Measurements from ENCODE around the gene VDR. TPM values are rescaled to one million over a fixed set of nuclear protein-coding genes. Genes with fewer than 3 reads are reported as not detected.
A peak's percentile ranks its signal among the peaks of the same experiment; 100 is the strongest.
"Not testable (repeated sequence)": the region's sequence is repeated elsewhere in the genome, so short reads cannot be mapped to it uniquely, and the experiment has no call there.

VDR gene
- total RNA-seq, 2 donors from 2014 or later, result 217 to 224 TPM

DNA sequence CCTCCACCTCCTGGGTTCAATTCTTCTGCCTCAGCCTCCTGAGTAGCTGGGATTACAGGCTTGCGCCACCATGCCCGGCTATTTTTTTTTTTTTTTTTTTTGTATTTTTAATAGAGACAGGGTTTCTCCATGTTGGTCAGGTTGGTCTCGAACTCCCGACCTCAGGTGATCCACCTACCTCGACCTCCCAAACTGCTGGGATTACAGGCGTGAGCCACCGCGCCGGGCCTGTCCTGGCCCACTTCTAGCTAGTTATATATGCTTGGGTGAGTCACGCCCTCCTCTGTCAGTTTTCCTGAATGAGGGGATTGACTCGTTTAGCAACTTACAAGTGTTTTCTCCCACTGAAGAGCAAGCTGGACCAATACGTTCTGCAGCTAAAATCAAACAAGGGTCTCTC lies 62.3 kb downstream of the VDR start:
- Mint-ChIP-seq H3K36me3 (ENCODE audit: insufficient read depth in 2 of 2) (peaks cover 9 to 14% of the 10 kb centered on the region in 2 donors), H3K4me1 (ENCODE audit: low read depth) (peaks cover 47% of the 10 kb centered on the region)
- not testable (repeated sequence) for H3K4me3 Mint-ChIP-seq; H3K27me3 Mint-ChIP-seq (ENCODE audit: low read depth); H3K9me3 Mint-ChIP-seq; ATAC-seq (replicated peaks in 1 of 2); DNase-seq; H3K27ac Mint-ChIP-seq

DNA sequence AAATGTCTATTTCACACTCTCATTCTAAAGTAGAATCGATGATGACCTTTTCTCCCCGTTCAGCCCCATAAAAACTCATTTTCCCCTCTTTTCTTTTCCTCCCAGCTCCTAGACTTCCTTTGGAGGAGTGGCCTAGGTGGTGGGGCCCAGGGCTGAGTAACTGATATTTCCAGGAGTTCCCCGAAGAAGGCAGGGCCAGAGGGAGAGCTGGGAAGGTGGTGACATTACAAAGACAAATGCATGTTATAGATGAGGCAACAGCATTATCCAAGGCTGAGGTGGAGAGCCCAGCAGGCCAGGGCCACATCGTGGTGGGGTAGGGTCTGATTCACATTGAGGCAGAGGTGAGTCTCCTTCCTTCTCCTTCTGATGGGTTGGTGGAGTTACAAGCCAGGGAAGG lies 62.9 kb downstream of the VDR start:
- H3K9me3 Mint-ChIP-seq, result no peaks in the 10 kb centered on the region
- peaks cover 53% of the 10 kb centered on the region for H3K4me1 Mint-ChIP-seq (ENCODE audit: low read depth)
- no peak for DNase-seq
- H3K27me3 Mint-ChIP-seq (ENCODE audit: low read depth), result no peaks in the 10 kb centered on the region
- H3K36me3 Mint-ChIP-seq (ENCODE audit: insufficient read depth in 2 of 2), result peaks cover 4 to 10% of the 10 kb centered on the region in 2 donors
- H3K27ac Mint-ChIP-seq, result no peak overlapping the region
- ATAC-seq (replicated peaks in 1 of 2), result no peak
- H3K4me3 Mint-ChIP-seq, result no peak overlapping the region

DNA sequence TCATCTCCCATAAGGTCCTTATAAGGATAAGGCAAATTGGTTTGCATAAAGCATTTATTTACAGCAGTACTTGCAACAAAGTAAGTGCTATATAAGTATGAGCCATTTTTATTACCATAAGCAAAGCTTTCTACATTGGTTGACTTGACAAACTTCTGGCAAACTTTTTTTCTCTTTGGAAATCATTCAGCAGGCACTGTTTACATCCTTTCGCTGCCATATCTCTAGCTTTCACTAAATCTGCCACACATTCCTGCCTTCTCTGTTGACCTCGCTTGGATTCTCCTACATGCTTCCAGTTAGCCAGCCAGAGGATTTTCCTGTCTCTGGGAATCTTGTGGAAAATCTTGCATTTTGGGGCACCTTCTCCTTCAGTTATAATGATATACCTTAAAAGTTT lies 63.3 kb downstream of the VDR start:
- Mint-ChIP-seq H3K27me3 (ENCODE audit: low read depth) (no peaks in the 10 kb centered on the region), H3K4me3 (no peak overlapping the region), H3K36me3 (ENCODE audit: insufficient read depth in 2 of 2) (peaks cover 2 to 10% of the 10 kb centered on the region in 2 donors), H3K9me3 (no peaks in the 10 kb centered on the region), H3K4me1 (ENCODE audit: low read depth) (peaks cover 57% of the 10 kb centered on the region), H3K27ac (no peak overlapping the region)
- ATAC-seq (replicated peaks in 1 of 2) (no peak), DNase-seq (no peak)

DNA sequence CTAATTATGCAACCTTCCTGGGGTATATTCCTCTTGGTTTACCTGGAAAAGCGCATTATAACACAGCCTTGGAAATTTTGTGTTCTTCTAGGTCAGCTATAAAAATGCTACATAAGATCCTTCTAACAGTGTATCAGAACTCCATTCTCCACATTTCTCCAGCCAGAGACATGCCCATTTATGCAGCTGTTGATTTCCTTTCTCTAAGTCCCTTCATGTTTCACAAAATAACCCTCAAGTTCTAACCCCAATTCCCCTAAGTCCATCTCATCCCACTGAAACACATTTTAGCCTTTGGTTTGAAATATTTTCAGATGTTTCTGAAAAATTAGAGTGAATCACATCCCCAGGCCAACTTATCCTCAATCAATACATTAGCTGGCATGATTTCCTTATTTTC lies 64.2 kb downstream of the VDR start:
- H3K9me3 Mint-ChIP-seq, result no peaks in the 10 kb centered on the region
- ATAC-seq (replicated peaks in 1 of 2) (no peak), DNase-seq (no peak)
- peaks cover 2 to 8% of the 10 kb centered on the region in 2 donors for H3K36me3 Mint-ChIP-seq (ENCODE audit: insufficient read depth in 2 of 2)
- H3K27ac Mint-ChIP-seq, result peak overlapping the region; percentile 58
- H3K27me3 Mint-ChIP-seq (ENCODE audit: low read depth), result no peaks in the 10 kb centered on the region
- no peak overlapping the region for H3K4me3 Mint-ChIP-seq
- H3K4me1 Mint-ChIP-seq (ENCODE audit: low read depth), result peaks cover 67% of the 10 kb centered on the region

DNA sequence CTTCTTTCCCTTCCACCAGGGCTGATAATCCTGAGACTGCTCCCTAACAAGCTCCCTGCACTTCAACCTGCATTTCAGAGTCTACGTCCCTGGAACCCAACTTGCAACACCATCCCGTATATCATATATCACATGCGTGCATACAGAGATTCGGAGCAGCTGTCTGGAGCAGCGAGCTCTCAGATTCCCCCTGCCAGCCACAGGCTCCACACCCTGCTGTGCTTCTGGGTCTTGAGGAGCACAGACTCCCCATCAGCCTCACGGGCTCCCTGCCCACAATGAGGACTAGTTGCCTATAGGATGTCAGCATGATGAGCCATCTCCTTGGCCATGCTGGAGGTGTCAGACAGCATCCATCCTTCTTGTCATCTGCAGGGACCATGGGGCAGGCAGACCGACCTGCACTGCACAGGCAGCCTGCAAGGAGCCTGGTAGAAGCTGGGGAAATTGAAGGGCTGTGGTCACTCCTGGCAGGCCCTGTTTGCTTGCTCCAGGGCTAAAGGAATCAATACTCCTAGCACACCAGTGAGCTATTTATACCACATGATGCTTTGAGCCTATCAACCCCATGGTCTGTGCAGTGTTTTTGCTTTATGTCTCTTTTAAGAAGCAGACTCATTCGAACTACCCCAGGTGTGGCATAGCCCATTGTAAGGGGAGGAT lies 65.4 kb downstream of the VDR start:
- Mint-ChIP-seq H3K4me3 (no peak overlapping the region), H3K4me1 (ENCODE audit: low read depth) (peaks cover 79% of the 10 kb centered on the region), H3K27ac (peak overlapping the region; percentile 81), H3K36me3 (ENCODE audit: insufficient read depth in 2 of 2) (peaks cover 0 to 3% of the 10 kb centered on the region in 2 donors), H3K27me3 (ENCODE audit: low read depth) (no peaks in the 10 kb centered on the region), H3K9me3 (no peaks in the 10 kb centered on the region)
- DNase-seq, result no peak
- no peak for ATAC-seq (replicated peaks in 1 of 2)

DNA sequence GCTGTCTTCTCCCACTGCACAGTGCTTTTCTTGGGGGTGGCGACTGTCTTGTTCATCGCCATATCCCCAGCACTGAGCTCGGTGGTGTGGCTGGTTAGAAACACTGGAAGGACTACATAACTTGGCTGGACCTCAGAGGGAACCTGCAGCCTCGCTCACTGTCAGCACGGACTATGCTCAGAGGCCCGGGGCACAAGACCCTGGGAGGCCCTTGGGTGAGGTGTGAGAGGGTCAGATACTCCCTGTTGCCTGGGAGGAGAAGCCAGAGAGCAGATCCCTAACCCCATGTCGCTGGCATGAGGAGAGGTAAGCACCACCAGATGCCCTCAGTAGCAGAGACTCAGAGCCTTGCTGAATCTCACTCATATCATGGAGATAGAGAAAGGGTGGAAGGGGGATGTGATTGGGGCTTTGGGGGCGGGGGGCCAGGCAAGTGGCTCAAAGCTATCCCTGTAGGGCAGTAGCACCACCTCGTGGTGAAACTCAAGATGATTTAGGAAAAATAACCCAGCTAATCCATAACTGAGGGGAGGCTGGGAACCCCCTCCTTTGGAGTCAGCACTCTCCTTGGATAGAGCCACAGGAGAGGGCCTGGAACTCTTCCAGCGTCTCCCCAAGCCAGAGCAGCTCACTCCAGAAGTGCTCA lies 66.4 kb downstream of the VDR start:
- peak overlapping the region; percentile 34 for H3K27ac Mint-ChIP-seq
- peaks cover 86% of the 10 kb centered on the region for H3K4me1 Mint-ChIP-seq (ENCODE audit: low read depth)
- peaks cover 0 to 2% of the 10 kb centered on the region in 2 donors for H3K36me3 Mint-ChIP-seq (ENCODE audit: insufficient read depth in 2 of 2)

DNA sequence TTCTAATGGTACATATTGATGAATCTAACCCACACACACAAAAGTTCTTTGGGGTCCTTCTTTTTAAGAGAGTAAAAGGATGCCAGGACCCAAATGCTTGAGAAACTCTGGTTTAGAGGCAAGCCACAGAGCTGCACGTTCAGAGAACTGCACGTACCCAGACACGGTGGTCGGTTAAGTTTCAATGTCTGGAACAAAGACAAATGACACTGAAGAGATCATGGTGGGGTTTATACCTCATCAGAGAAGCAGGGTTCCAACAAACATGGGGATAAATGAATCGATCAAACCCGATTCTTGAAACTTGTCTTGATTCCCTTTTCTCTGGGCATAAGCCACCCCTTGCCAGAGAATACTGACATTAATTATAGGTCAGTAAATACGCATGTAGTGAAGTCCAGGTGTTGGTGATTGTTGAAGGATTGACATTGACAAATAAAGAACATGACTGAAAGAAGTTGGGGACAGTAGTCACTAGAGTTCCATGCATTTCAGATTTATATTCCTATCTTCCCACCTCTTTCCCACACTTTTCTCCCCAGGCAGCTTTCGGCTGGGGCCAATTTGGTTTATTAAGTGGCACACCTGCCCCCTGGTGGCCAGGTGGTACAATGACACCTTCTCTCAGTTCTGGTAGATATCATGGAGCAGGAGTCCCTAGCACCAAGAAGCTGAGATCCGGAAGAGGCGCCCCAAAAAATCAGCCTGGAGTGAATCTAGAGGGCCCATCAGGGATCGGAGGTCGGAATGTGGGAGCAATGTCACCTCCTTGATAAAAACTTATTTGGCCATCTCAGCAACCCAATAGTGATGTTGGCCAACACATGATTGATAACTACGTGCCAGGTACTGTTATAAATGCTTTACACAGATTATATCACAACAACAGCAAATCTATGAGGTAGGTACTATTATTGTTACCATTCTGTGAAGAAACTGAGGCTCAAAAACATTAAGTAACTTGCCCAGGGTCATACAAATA lies 67.3 kb downstream of the VDR start:
- Mint-ChIP-seq H3K27ac (peak overlapping the region; percentile 85), H3K4me1 (ENCODE audit: low read depth) (peaks cover 86% of the 10 kb centered on the region), H3K36me3 (ENCODE audit: insufficient read depth in 2 of 2) (no peaks in the 10 kb centered on the region), H3K4me3 (peak overlapping the region in 1 of 2 donors; percentile 5), H3K9me3 (no peaks in the 10 kb centered on the region), H3K27me3 (ENCODE audit: low read depth) (no peaks in the 10 kb centered on the region)
- ATAC-seq (replicated peaks in 1 of 2) (no peak), DNase-seq (peak; percentile 53 to 74)

More for the DNA sequence above, 66.4 kb downstream of the VDR start:
- H3K4me3 Mint-ChIP-seq, result no peak overlapping the region
- no peaks in the 10 kb centered on the region for H3K9me3 Mint-ChIP-seq
- ATAC-seq (replicated peaks in 1 of 2) (peak; percentile 1 to 9), DNase-seq (no peak)
- H3K27me3 Mint-ChIP-seq (ENCODE audit: low read depth), result no peaks in the 10 kb centered on the region

DNA sequence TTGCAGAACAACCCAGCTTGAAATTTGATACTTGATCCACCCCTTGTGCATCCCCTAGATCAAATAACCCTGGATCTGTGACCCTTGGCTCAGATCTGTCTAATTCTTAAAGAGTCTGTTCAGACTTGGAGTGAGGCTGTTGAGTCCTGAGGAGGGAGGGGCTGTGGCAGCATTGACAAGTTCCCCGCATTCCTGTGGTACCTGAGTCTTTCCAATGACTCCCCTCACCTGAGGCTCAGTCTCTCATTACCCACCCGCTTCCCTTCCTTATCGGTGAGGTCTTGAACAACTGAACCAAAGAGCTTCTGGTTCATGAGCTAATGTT lies 69.0 kb downstream of the VDR start:
- Mint-ChIP-seq H3K36me3 (ENCODE audit: insufficient read depth in 2 of 2) (no peaks in the 10 kb centered on the region), H3K4me3 (peak overlapping the region in 1 of 2 donors; percentile 5), H3K27ac (peak overlapping the region; percentile 32), H3K4me1 (ENCODE audit: low read depth) (peaks cover 93% of the 10 kb centered on the region), H3K9me3 (no peaks in the 10 kb centered on the region), H3K27me3 (ENCODE audit: low read depth) (no peaks in the 10 kb centered on the region)
- ATAC-seq (replicated peaks in 1 of 2) (no peak), DNase-seq (no peak)

DNA sequence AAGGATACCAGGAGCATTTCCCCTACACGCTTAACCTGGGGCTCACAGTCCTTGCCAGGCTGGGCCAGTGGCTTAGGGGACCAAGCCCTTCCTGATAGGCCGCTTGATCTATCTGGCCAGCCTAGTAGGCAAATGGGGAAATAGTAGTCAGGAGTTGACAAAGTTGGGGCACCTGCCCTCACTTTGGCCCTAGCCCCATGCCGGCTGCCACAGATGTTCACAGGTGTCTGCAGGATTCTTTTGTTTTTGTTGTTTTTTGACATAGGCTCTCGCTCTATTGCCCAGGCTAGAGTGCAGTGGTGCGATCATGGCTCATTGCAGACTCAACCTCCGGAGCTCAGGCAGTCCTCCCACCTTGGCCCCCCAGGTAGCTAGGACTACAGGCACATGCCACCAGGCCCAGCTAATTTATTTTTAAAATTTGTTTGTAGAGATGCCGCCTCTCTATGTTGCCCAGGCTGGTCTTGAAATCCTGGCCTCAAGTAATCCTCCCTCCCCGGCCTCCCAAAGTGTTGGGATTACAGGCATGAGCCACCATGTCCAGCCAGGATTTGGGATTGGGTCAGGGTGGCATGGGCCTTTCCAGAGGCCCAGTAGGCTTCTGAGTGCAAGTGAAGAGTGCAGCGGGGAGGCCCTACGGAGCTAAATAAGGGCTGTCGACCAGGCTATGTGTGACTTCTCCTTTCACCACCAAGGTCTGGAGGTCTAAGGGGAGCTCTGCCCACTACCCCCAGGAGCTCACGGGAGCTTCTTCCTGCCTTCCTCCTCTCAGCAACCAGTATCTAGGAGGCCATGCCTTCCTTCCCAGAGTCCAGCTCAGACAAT lies 69.6 kb downstream of the VDR start:
- Mint-ChIP-seq H3K27me3 (ENCODE audit: low read depth) (no peaks in the 10 kb centered on the region), H3K27ac (peak overlapping the region; percentile 32), H3K9me3 (no peaks in the 10 kb centered on the region), H3K4me1 (ENCODE audit: low read depth) (peaks cover 99% of the 10 kb centered on the region), H3K36me3 (ENCODE audit: insufficient read depth in 2 of 2) (no peaks in the 10 kb centered on the region), H3K4me3 (no peak overlapping the region)
- DNase-seq (no peak), ATAC-seq (replicated peaks in 1 of 2) (no peak)

DNA sequence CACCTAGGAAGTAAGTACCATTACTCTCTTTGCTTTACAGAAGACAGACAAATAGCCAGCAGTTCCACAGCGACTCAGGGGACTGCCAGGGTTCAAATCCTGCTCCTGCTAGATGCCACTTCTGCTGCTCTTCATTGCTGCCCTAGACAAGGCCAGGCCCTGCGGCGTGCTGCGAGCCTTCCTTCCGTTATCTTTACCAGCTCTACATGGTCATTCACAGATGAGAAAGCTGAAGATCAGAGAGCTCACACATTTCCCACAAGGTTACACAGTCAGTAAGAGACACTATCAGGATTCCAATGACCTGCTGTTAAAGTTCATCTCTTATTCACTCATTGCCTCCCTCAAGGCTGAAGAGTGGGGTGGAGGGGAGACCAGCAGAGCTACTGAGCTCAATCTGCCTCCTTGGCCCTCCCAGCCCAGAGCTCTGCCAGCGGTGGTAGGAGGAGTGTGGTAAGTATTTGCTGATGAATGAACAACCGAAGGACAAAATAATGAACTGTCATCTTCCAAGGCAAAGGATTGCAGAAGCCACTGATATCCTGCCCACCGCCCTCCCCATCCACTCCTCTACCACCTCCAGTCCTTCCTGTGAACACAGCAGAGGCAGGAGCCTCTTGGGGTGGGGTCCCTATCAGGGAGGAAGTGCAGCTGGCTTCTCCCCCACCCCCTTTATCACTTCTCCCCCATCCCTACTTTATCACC lies 70.4 kb downstream of the VDR start:
- Mint-ChIP-seq H3K36me3 (ENCODE audit: insufficient read depth in 2 of 2) (no peaks in the 10 kb centered on the region), H3K27me3 (ENCODE audit: low read depth) (no peaks in the 10 kb centered on the region), H3K27ac (peak overlapping the region; percentile 44), H3K4me1 (ENCODE audit: low read depth) (peaks cover 97% of the 10 kb centered on the region), H3K4me3 (peak overlapping the region; percentile 53 to 92), H3K9me3 (no peaks in the 10 kb centered on the region)
- ATAC-seq (replicated peaks in 1 of 2) (no peak), DNase-seq (no peak)

DNA sequence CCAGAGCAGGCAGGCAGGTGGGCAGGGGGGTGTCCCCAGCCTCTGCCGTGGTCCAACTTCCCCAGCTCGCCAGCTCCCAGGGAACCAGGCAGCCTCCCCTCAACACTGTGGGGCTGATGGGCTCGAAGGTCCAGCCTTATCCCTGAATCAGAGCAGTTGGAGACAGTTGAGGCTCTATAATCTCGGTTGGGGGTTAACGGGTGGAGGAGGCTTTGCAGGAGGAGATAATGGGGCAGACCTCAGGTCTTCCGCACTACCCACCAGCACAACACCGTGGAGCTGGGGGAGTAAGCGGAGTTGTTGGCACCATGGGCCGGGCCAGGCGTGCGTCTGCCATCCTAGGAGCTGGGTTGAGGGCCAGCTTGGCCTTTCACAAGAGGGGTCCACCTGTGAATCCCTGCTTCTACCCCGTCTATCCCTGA lies 71.2 kb downstream of the VDR start:
- Mint-ChIP-seq H3K36me3 (ENCODE audit: insufficient read depth in 2 of 2) (no peaks in the 10 kb centered on the region), H3K27ac (peak overlapping the region; percentile 12), H3K27me3 (ENCODE audit: low read depth) (no peaks in the 10 kb centered on the region), H3K9me3 (no peaks in the 10 kb centered on the region), H3K4me3 (peak overlapping the region; percentile 53 to 92), H3K4me1 (ENCODE audit: low read depth) (peaks cover 97% of the 10 kb centered on the region)
- DNase-seq (no peak), ATAC-seq (replicated peaks in 1 of 2) (no peak)

Data from activated T-cell treated with anti-CD3 and anti-CD28 coated beads, Interleukin-2, amount 50 U/mL, for 72 hours (primary cell).